Adrenal gland (tissue), 12 donors: ENCODE measurements around the gene FANCE. TPM values are rescaled to one million over a fixed set of nuclear protein-coding genes. Genes with fewer than 3 reads are reported as not detected.

Experiments used
- DNase-seq, 7 donors: peaks; one replicate each; pipeline ENCODE4 v3.0.0-alpha.2; 2019 to 2020
- H3K27ac ChIP-seq, 5 donors: fragments of 200-600 bp; sonication (generic) in 4 of 5; 1 replicate in 3 of 5; 2 replicates in 2 of 5; pipeline versions ENCODE4 v1.5.1 to v1.8.0; 2016 to 2020; ENCODE audit warnings: mild to moderate bottlenecking in 1 of 5
- H3K27me3 ChIP-seq: fragments of 200-600 bp; 2 replicates; pipeline ENCODE4 v1.8.0; 2021
- H3K36me3 ChIP-seq, 2 donors: fragments of 200-600 bp; replicated peaks in 1 of 2; 1 replicate in 1 of 2; 2 replicates in 1 of 2; pipeline versions ENCODE4 v1.5.1 to v1.8.0; 2018 to 2022
- H3K4me1 ChIP-seq, 2 donors: fragments of 200-600 bp; replicated peaks in 1 of 2; 1 replicate in 1 of 2; 2 replicates in 1 of 2; pipeline versions ENCODE4 v1.5.1 to v1.8.0; 2018 to 2021
- H3K4me3 ChIP-seq, 4 donors: fragments of 200-600 bp; sonication (generic) in 3 of 4; one replicate each; pipeline ENCODE4 v1.5.1; 2016 to 2018
- H3K9me3 ChIP-seq, 3 donors: fragments of 200-600 bp; sonication (generic) in 1 of 3; replicated peaks in 1 of 3; 1 replicate in 2 of 3; 2 replicates in 1 of 3; pipeline versions ENCODE4 v1.5.1 to v1.8.0; 2016 to 2021
- CTCF ChIP-seq, 6 experiments: fragments of 450-650 bp in 4 of 6; fragments of 200-600 bp in 2 of 6; sonication (generic) in 1 of 6; IDR thresholded peaks; 1 replicate in 5 of 6; 2 replicates in 1 of 6; pipeline versions ENCODE4 v1.5.1 to v1.8.0; 2016 to 2021; ENCODE audit warnings: antibody characterized with exemption in 6 of 6, mild to moderate bottlenecking in 2 of 6, moderate library complexity in 1 of 6
- POLR2A ChIP-seq, 2 donors: fragments of 450-650 bp; IDR thresholded peaks; one replicate each; pipeline ENCODE4 v1.6.1; 2017; ENCODE audit warnings: antibody characterized with exemption in 2 of 2, mild to moderate bottlenecking in 2 of 2, moderate library complexity in 1 of 2
- WGBS, 4 donors: extraction: QIAGEN DNeasy Blood & Tissue Kit in 2 of 4; methylation state at CpG; one replicate each; pipeline versions ENCODE4 v1.1.5 to v1.1.7; 2013 to 2017; 5-methylcytosine and 5-hydroxymethylcytosine counted together
- intact Hi-C, 2 donors: fragments of 100-400 bp; cut with DNase I; formaldehyde crosslinking; loops; one replicate each; pipeline versions ENCODE4 v1.14.1 to v1.15.0; 2022 to 2023
- polyA plus RNA-seq, 3 donors: library from polyadenylated mRNA; stranded (reverse); fragments of 200-250 nt in 2 of 3; fragments of 350-450 nt in 1 of 3; fragmentation: Illumina TruSeq in 1 of 3; extraction: RNeasy Lipid Tissue Mini Kit (QIAGEN cat#74804) in 1 of 3; gene quantifications; one replicate each; pipeline ENCODE4 v1.2.3, GENCODE V29; 2013 to 2014
- total RNA-seq, 9 donors: library from RNA; depleted of rRNA in 4 of 9; stranded (reverse); fragments of >200 nt in 4 of 9; fragments of 120-200 nt in 1 of 9; fragmentation: NEBNext Ultra II Directional in 1 of 9; extraction: Animal tissue kit (Norgen Biotek cat#: 25700) in 1 of 9; gene quantifications; one replicate each; pipeline versions ENCODE4 v1.1.0 to v1.2.4, GENCODE V29; 2013 to 2023
- donor health status: healthy with polysubstance abuse.
- donor health status: Bipolar disorder and iron deficiency.
- donor health status: DM: yes; HTN: yes; CAD: no.
- donor health status: DM: no; HTN: no; CAD: no.
- donor health status: DM: no; HTN: no; CAD: no.
- donor health status: DM: yes; HTN: yes; CAD: no.

FANCE gene
- total and polyA plus RNA-seq, 12 donors: 1.0 to 5.3 (median 2.1) TPM

- no peaks in the 10 kb centered on the region for H3K36me3 ChIP-seq
Observed at GRCh38 chr6:35478259-35478658, 26.1 kb downstream of the FANCE start.

GRCh38 chr6:35480176-35480575 lies 28.0 kb downstream of the FANCE start:
- intact Hi-C loops: no loop called here
- DNase-seq: no peak
- Histone ChIP-seq H3K36me3 (no peaks in the 10 kb centered on the region), H3K27ac (no peak overlapping the region), H3K9me3 (no peaks in the 10 kb centered on the region), H3K4me3 (no peak overlapping the region), H3K27me3 (no peaks in the 10 kb centered on the region), H3K4me1 (peaks cover 3 to 10% of the 10 kb centered on the region in 2 donors)
- 94 to 96% (median 95%) methylated on average over 7 to 12 of the region's 12 CpGs for WGBS, 4 donors
- TF ChIP-seq POLR2A (IDR thresholded peaks at IDR 0.05) (no peak), CTCF (IDR thresholded peaks at IDR 0.05) (no peak)

More at GRCh38 chr6:35478259-35478658, 26.1 kb downstream of the FANCE start:
- Histone ChIP-seq H3K9me3 (no peaks in the 10 kb centered on the region), H3K27ac (no peak overlapping the region), H3K4me1 (peaks cover 0 to 11% of the 10 kb centered on the region in 2 donors), H3K27me3 (no peaks in the 10 kb centered on the region), H3K4me3 (no peak overlapping the region)
- TF ChIP-seq POLR2A (IDR thresholded peaks at IDR 0.05) (no peak), CTCF (IDR thresholded peaks at IDR 0.05) (no peak)
- intact Hi-C loops: no loop called here
- 84 to 91% (median 88%) methylated on average over 7 of the region's 7 CpGs for WGBS, 4 donors
- DNase-seq: no peak

- TF ChIP-seq CTCF (IDR thresholded peaks at IDR 0.05) (no peak), POLR2A (IDR thresholded peaks at IDR 0.05) (no peak)
- Histone ChIP-seq H3K4me1 (peaks cover 8 to 10% of the 10 kb centered on the region in 2 donors), H3K4me3 (no peak overlapping the region), H3K27ac (no peak overlapping the region), H3K9me3 (no peaks in the 10 kb centered on the region), H3K36me3 (no peaks in the 10 kb centered on the region), H3K27me3 (no peaks in the 10 kb centered on the region)
- WGBS, 4 donors: 47 to 67% (median 49%) methylated on average over 8 of the region's 8 CpGs
- DNase-seq: peak in 2 of 7 donors; percentile 46 to 57
- intact Hi-C loops: no loop called here
Observed at GRCh38 chr6:35481226-35481625, 29.1 kb downstream of the FANCE start.

GRCh38 chr6:35483062-35483461 lies 30.9 kb downstream of the FANCE start:
- intact Hi-C loops: no loop called here
- 96 to 100% (median 99%) methylated on average over 3 to 4 of the region's 4 CpGs for WGBS, 4 donors
- H3K27me3 ChIP-seq: no peaks in the 10 kb centered on the region
- TF ChIP-seq POLR2A (IDR thresholded peaks at IDR 0.05) (no peak), CTCF (IDR thresholded peaks at IDR 0.05) (no peak)
- no peaks in the 10 kb centered on the region for H3K9me3 ChIP-seq
- no peaks in the 10 kb centered on the region for H3K36me3 ChIP-seq
- H3K4me1 ChIP-seq: peaks cover 8 to 16% of the 10 kb centered on the region in 2 donors
- no peak for DNase-seq
- H3K4me3 ChIP-seq: no peak overlapping the region
- no peak overlapping the region for H3K27ac ChIP-seq
